Stimulated activated CD4-positive, alpha-beta T cell treated with anti-CD3 and anti-CD28 coated beads, TNF-alpha, amount 100 ng/mL, for 1 hour (primary cell): ENCODE measurements around the gene AGMO.

ENCODE experiments used
- DNase-seq, 3 donors: peaks; one replicate each; pipeline ENCODE4 v3.0.0-alpha.2; 2020; ENCODE audit warnings: low read depth in 3 of 3, low spot score in 1 of 3

The AGMO gene

DNA sequence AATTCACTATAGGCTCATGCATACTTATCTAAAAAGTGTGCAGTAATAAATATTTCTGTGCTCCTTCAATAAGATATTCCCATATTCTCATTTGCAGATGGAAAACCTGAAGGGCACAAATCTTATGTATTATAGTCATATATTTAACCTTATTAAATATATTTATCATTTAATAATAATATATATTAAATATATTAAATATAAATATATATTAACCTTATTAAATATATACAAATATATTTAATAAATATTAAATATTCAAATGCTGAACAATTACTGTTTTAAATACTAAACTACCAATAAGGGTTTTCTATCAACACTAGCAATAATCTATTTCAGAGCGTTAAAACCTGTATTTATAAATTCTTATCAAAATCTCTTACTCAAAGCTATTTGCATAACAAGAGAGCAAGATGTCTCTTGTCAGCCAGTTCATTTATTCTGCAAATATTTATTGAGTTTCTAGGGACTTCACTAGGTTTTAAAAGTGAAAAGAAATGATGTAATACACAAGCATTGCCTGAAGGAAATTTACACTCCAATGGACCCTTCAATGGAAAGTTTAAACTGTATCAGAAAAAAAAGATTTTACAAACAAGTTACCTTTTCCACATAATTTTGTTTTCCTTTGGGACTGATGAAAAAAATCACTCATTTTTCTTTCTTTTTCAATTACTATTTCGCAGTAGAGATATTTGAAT, 159.2 kb downstream of the AGMO start:
- DNase-seq, result no peak

DNA sequence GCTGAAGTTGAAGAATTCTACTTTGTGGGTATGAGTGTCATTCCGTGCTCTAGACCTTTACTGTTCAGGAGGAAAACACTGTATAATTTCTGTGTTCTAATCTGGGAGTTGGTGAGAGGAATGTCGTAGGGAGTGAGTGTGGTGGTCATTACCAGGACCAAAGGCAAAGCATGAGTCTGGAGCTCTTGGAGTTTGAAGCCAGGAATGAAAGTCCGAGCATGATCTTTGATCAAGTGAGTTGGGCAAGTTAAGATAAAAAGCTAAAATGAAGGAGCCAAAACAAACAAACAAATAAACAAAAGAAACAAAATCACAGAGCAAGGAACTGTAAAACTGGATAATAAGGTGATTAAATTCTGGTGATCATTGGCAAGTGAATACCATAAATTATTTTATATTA, 161.4 kb downstream of the AGMO start:
- no peak for DNase-seq

DNA sequence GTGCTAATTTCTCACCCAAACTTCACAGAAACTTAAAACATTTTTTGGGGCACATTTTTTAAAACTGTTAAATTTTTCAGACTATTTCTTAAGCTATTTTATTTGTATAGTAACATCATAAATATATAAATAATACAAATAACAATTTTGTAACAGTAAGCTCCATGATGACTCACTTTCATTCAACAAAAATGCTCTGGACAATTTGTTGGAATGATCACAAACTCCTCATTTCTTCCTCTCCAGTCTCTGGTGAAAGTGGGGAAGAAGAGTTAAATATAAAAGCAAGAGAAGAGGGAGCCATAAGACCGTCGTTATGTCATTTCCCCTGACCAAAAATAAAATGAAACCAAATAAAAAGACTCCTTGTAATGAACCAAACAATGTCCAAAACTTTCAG, 162.4 kb downstream of the AGMO start:
- DNase-seq, result no peak

DNA sequence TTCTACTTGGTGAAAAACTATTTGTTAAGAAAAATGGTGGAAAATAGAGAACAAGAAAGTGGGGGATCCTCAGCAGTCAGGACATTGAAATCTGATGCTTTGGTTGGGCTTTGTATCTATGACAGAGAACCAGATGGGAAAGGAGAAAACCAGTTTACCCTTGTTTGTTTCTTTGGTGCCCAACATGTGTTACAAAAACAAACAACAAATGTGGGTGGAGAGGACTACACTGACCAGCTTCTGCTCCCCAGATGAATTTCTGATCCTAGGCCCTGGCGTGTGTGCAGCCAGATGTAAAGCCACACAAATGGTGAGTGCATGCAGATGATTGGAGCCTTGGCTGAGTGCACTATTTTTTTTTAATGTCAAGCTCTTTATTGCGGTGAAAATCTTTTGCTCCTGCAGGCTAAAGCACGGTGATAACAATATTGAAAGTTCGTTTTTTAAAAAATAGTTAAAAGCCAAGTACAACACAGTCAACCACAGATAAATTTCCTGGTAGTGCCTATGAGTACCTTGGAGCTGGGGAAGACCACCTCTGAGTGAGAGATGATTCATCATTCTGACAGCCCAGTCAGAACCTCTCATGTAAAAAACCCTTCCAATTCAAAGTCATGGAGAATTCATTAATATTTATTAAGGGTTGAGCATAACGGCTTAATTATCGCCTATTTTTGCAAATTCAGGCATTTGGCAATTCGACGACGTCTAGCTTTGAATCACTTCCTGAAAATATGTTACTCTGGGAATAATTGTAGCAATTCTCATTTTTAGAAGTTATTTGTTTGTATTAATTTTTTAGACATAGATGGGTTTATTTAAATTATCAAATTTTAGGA, 163.7 kb downstream of the AGMO start:
- no peak for DNase-seq

DNA sequence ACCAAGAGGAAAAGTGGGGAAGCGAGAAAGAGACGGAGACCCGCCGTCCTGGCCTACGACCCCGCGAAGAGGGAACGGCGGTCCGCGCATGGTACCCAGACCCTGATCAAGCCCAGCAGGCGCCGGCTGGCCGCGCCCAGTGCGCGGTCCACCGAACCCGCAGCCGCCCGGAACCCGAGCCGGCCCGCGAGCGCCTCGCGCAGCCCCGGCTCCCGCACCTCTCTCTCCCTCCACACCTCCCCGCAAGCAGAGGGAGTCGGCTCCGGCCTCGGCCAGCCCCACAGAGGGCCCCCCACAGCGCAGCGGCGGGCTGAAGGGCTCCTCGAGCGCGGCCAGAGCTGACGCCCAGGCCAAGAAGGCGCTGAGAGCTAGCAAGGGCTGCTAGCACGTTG, 164.7 kb downstream of the AGMO start:
- DNase-seq, result no peak

DNA sequence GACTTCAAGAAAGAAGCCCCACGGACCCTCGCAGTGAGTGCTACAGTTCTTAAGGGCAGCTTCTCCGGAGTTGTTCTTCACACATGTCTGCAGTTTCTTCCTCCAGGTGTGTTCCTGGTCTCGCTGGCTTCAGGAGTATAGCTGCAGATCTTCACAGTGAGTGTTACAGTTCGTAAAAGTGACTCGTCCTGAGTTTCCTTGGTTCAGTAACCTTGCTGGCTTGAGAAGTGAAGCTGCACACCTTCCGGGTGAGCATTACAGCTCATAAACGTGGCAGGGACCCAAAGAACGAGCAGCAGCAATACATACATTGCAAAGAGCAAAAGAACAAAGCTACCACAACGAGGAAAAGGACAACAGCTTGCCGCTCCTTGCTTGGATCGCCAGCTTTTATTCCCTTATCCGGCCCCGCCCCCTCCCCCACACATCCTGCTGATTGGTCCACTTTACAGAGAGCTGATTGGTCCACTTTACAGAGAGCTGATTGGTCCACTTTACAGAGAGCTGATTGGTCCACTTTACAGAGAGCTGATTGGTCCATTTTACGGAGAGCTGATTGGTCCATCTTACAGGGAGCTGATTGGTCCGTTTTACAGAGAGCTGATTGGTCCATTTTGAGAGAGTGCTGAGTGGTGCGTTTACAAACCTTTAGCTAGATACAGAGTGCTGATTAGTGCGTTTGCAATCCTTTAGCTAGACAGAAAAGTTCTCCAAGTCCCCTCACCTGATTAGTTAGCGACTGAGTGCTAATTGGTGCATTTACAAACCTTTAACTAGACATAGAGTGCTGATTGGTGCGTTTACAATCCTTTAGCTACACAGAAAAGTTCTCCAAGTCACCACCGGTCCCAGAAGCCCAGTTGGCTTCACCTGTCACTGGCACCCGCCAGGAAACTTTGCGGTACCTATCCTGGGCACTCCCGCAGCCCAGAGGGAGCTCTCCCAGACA, 165.3 kb downstream of the AGMO start:
- no peak for DNase-seq

DNA sequence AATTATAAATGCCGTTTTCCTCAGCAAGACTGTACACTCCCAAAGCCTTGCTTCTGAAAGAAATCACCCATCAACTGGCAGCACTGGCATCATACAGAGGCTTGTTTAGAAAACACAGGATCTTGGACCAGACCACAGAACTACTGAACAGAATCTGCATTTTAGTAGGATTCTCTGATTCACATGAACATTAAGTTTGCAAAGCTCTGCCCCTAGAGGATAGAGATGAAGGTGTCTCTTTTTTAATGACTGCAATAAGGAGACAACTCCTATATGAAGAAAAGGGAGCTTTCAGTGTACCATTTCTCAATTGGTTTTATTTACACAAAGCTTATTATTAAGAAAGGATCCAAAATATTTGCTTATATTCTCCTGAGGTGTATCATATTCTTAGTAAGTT, 172.7 kb downstream of the AGMO start:
- no peak for DNase-seq

DNA sequence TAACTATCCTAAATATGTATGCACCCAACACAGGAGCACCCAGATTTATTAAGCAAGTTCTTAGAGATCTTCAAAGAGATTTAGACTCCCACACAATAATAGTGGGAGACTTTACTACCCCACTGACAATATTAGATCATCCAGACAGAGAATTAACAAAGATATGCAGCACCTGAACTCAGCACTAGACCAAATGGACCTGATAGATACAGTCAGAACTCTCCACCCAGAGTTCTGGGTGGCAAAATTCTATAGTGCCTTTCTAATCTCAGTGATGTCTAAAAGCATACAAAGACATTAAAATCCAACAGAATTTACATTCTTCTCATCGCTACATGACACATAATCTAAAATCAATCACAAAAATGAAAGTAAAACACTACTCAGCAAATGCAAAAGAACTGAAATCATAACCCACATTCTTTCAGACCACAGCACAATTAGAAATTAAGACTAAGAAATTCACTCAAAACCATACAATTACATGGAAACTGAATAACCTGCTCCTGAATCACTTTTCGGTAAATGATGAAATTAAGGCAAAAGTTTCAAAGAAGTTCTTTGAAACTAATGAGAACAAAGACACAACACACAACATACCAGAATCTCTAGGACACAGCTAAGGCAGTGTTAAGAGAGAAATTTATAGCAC, 183.2 kb downstream of the AGMO start:
- DNase-seq, result no peak

DNA sequence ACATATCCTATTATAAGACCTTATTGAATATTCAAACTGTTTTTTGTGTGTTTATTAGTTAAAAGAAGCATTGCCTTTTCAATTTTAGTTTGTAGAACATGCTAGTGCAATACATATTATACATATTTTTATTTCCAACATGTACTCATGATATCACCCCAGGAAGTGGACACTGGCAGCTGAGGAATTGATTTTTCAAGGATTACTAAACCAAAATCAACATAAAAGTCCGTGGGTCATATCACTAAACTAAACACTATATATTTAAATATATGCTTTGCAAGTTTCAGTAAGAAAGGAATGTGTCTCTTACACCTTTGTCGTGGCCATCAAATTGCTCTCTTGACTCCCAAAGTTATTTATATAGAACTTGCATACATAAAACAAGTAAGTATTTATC, 185.2 kb downstream of the AGMO start:
- DNase-seq, result no peak

DNA sequence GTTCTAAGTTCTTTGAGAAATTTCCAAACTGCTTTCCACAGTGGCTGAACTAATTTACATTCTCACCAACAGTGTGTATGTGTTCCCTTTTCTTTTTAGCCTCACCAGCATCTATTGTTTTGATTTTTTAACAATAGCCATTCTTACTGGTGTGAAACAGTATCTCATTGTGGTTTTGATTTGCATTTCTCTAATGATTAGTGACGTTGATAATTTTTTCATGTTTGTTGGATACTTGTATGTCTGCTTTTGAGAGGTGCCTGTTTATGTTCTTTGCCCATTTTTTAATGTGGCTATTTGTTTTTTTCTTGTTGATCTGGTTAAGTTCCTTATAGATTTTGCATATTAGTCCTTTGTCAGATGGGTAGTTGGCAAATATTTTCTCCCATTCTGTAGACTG, 191.4 kb downstream of the AGMO start:
- no peak for DNase-seq

DNA sequence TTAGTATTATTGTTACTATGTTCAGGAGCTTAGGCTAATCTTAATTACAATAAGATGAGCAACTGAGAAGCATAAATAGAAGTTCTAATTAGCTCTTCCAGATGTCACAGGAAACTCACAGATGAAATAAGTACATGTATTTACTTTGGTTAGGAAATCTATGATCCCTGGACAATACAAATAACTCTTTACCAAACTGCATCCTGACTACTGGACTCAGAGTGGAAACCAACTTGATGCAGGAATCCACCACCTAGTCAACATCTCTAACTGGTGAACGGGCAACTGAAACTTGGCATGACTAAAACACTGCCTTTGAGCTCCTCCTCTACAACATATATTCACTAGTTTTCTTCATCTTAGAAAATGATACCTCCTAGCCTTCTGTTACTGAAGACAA, 193.2 kb downstream of the AGMO start:
- no peak for DNase-seq

DNA sequence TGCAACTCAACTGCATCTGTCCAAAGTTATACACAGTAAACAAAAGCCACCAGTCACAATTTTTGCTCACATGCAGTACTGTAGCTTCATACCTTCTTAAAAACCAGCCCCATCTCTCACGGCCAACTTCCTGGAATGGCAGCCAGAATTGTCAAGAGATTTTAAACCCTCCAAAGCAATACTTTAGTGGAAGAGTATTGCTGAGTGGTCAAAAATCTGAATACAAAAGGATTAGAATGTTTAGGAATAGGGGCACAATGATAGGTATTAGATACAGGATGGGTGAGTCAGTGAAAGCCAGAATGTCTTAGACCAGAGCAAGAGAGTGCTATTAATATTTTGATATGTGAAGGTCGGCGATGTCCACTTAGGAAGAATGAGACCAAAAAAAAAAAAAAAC, 193.9 kb downstream of the AGMO start:
- DNase-seq, result no peak

DNA sequence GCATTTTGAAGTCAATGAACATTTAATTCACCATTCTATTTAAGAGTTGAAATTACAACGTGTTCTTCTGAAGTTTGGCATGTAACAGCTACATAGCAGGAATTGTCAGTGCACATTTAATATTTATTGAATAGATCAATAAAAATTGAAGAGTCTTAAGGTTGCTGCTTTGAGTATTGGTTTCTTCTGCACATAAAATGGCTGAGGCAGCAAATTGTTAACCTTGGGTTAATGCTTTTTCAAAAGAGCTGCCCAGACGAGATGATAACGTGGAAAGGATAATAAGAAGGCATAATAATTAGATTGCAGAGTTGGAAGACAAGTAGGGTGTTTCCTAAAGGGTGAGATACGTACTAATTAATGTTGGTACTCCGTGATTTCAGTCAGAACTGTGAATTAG, 203.7 kb downstream of the AGMO start:
- no peak for DNase-seq

DNA sequence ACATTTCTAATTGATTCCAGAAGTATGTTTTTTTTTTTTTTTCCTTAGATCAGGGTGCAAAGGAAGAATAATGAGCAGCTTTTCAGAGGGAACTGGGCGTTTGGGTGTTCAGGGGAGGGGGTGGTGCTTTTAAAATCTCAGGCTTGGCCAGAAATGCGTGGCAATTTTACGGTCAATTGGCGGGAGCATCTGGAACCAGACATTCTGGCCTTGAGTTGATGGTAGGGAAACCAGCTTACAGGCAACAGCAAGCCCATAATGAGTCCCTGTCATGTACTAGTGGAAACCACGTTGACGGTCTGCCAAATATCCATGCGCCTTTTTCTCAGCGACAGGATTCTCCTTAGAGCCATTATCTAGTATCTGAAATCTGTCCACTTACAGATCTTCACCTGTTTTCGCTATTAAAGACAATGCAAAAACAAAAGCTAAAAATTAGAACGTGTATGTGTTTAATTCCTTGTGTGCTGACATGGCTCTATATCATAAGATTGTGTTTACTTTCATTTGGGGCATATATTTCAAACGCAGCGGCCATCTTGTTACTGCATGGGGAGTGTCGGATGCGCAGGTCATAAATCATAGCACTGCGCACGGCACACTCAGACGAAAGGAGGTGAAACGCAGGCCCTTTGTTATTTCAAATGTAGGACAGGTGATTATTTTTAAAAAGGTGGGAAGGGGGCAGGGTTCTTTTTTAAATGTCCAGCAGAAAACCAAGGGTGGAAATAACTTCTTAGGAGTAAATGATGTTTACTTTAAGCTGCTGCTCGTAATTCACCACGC, 209.2 kb downstream of the AGMO start:
- no peak for DNase-seq

DNA sequence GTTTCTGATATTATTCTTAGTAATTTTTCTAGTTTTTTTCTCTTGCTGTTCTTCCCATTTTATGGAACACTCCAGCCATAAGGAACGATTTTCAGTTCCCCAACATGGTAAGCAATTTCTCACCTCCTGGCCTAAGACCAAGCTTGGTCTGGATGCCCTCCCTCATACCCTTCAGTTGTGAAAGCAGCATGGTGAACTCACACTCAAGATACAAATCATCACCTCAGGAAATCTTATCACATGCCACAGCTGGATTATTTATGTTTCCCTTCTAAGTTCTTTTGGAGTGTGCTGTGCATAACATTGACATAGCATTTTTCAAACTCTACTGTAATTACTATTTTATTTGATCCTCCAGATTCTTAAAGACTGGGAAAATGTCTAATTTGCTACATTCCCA, 216.6 kb downstream of the AGMO start:
- DNase-seq, result no peak

DNA sequence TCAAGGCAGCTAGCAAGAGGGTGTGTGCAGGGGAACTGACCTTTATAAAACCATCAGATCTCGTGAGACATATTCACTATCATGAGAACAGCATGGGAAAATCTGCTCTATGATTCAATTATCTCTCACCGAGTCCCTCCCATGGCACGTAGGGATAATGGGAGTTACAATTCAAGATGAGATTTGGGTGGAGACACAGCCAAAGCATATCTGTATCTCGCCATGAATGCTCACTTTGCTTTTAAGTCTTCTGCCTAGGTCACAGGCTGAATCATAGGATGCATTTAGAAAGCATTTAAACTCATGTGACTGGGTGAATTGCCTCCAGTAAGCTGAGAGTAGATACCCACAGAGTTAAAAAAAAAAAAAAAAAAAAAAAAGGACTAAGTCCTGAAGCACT, 220.0 kb downstream of the AGMO start:
- no peak for DNase-seq

DNA sequence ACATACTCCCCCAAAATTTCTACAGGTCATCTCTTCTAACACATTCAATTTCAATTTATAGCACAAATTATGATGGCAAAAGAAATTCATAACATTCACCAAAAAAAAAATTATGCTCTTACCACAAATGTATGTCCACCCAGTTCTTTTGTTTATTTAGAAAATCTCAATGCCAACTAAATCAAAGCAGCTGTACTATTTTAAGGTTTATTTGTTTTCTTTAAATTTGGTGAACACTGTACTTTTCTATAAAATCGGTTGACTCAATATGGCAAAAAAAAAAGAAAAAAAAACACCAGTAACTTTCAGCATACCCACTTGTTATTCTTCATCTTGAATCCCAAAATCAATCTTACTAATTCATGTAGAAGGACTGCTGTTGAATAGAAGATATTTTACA, 225.7 kb downstream of the AGMO start:
- no peak for DNase-seq

DNA sequence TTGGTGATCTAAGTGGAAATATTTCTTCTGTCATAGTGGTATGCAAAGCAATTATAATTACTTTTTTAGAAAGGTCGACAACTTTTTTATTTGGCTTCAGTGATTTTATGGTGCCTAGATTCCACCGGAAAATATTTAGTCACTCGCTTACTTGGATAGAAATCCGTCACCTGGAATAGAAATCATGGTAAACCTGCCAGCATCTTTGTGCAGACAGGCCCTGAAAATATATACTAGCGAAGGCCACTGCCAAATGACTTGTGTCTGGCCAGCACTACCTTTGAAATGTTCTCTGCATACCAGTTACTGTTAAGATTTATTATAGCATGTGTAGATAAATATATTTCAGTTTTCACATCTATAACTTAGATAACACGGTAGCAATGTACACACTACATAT, 226.4 kb downstream of the AGMO start:
- no peak for DNase-seq

DNA sequence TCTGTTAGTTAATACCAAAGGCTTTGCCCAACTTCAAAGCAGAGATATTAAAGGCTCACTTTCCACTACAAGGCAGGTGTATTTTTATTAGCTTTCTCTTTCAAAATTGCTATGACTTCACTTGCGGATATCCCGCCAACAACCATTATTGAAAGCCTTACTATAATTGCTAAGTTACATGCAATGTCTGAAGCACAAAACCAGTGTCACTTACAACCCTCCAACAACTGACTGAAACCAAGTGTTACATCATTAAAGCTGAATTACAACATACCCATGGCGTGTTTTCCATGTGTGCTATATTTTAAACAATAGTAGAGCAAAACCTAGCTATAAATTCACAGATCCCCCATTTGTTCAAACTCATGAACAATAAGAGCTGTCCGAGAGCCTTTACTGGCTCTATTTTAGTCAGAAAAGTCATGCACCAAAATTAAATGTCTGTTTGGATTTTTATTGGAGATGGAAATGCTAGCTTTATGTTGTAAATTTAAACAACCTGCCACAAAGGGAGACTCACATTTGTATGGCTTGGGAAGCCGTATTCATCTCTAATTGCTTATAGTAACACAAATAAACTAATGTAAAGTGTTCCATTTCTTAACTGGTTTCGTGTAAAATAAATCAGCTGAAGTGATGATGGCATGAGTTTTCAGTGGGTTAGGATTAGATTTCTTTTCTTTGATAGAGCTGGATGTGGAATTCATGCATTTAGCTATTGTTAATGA, 227.1 kb downstream of the AGMO start:
- no peak for DNase-seq

DNA sequence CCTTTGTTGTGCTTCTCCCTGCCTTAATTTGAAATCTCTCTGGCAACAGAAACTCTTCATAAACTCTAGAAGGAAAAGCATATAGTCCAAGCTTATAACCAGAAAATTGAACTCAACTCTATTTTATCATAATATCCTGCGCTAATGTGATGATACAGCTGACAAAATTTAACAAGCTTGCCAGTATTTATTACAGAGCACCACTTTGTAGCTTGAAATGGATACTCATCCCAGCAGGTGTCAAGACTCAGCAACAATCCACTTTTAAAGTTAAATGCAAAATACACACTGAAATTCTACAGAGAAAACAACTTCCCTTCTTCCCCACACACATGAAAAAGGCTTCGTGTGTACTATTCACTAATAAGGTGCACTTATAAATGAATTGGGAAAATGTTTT, 228.9 kb downstream of the AGMO start:
- no peak for DNase-seq
